ENCODE results near the gene RTP3. TPM values are rescaled to one million over a fixed set of nuclear protein-coding genes. Genes with fewer than 3 reads are reported as not detected.

Gene RTP3
- total and polyA plus RNA-seq, 2 of the 8 experiments (the other 6 are each of a cell fraction or from before 2014, with no cell fraction given), result 0.08 TPM; not detected in 1

- Histone ChIP-seq H3K56ac (replicated peaks; ENCODE audit: insufficient read length, low read depth, low read length) (no peak overlapping the region), H3K14ac (ENCODE audit: insufficient read length) (no peak overlapping the region), H2BK120ac (replicated peaks; ENCODE audit: low read depth, low read length) (no peak overlapping the region), H2BK12ac (ENCODE audit: low read depth, low read length) (peak overlapping the region; percentile 52; the same call in 1 of the 2 replicates), H3K9ac (replicated peaks in 1 of 4; ENCODE audit: extremely low read depth in 1 of 4, low read depth in 3 of 4, low read length in 3 of 4) (no peak overlapping the region; a peak in 1 of 7 replicates), H3K27ac (ENCODE audit: low read depth, low read length) (no peak overlapping the region), H4K8ac (ENCODE audit: extremely low read depth, insufficient read depth, low read length) (no peak overlapping the region), H3K27me3 (replicated peaks in 1 of 4; ENCODE audit: control insufficient read depth in 3 of 4, extremely low read depth in 1 of 4, insufficient read depth in 3 of 4, low read length in 3 of 4) (peaks cover 0 to 4% (median 0%) of the 10 kb centered on the region in 4 experiments; a peak in 1 of 7 replicates), H3K4me3 (ENCODE audit: extremely low read depth in 1 of 4, insufficient read depth in 2 of 4, low read depth in 3 of 4, low read length in 4 of 4) (no peak overlapping the region), H3K9me3 (ENCODE audit: insufficient read depth in 2 of 2, low read depth in 1 of 2, low read length in 1 of 2) (peaks cover 0 to 10% of the 10 kb centered on the region in 2 experiments; a peak in 2 of 4 replicates), H3K79me2 (ENCODE audit: control insufficient read depth in 1 of 2, insufficient read depth in 2 of 2, low read length in 2 of 2) (no peaks in the 10 kb centered on the region), H2BK15ac (ENCODE audit: low read length) (no peak overlapping the region), H3K23me2 (ENCODE audit: low read depth, low read length) (no peaks in the 10 kb centered on the region), H4K20me1 (replicated peaks in 1 of 2; ENCODE audit: control insufficient read depth in 1 of 2, insufficient read depth in 2 of 2, low read length in 2 of 2) (no peaks in the 10 kb centered on the region), H2AK5ac (ENCODE audit: low read depth, low read length) (0 out of 2 replicates have a peak overlapping the region, but pooled peaks have one; percentile 43), H3K4me1 (replicated peaks in 1 of 4; ENCODE audit: control insufficient read depth in 3 of 4, insufficient read depth in 4 of 4, low read length in 3 of 4) (peaks cover 0 to 7% (median 1%) of the 10 kb centered on the region in 4 experiments; a peak in 2 of 7 replicates), H3K4ac (replicated peaks; ENCODE audit: insufficient read length, low read depth, low read length) (no peak overlapping the region), H4K91ac (replicated peaks; ENCODE audit: insufficient read length, low read length) (peak overlapping the region; percentile 8), H2BK20ac (ENCODE audit: low read length) (peak overlapping the region; percentile 38), H2BK5ac (ENCODE audit: low read depth, low read length) (peak overlapping the region; percentile 14; the same call in 1 of the 2 replicates), H3K36me3 (ENCODE audit: control insufficient read depth in 2 of 4, insufficient read depth in 4 of 4, low read length in 3 of 4) (no peaks in the 10 kb centered on the region), H3K79me1 (ENCODE audit: low read depth, low read length) (no peaks in the 10 kb centered on the region), H3K18ac (ENCODE audit: extremely low read depth, low read length) (peak overlapping the region; percentile 1; the same call in 1 of the 2 replicates), H4K5ac (ENCODE audit: insufficient read length, low read depth, low read length) (no peak overlapping the region), H2AFZ (ENCODE audit: low read length) (peak overlapping the region; percentile 15; the same call in 1 of the 2 replicates), H3K23ac (ENCODE audit: insufficient read length) (no peak overlapping the region), H3K4me2 (ENCODE audit: insufficient read depth in 1 of 2, low read depth in 2 of 2, low read length in 2 of 2) (no peak overlapping the region)
- FAIRE-seq (peak; percentile 24), DNase-seq (ENCODE audit: low read depth in 1 of 2, low spot score in 2 of 2) (peak; percentile 36 to 75)
- POLR2A ChIA-PET (ENCODE audit: partially characterized antibody), result interaction anchor here (0.7 to 2.9 kb wide), 8 partner anchors 9 to 89 kb away, joined by 3 to 21 read pairs (median 4); no protein-coding TSS in a partner anchor
- 84% methylated on average over 9 of the region's 9 CpGs; no CpG with 5 or more reads in 1 of the 2 experiments for WGBS, 2 experiments (ENCODE audit: extremely low coverage in 1 of 2, insufficient coverage in 1 of 2, insufficient read length in 1 of 2, insufficient replicate concordance in 2 of 2, low coverage in 1 of 2, low lambda C conversion rate in 2 of 2, missing lambda C conversion rate in 1 of 2)
- CTCF ChIA-PET (ENCODE audit: partially characterized antibody), result interaction anchor here (0.6 to 7.9 kb wide), 42 partner anchors 8 to 383 kb away, joined by 3 to 63 read pairs (median 4); no protein-coding TSS in a partner anchor
- TF ChIP-seq POLR2AphosphoS5 (IDR thresholded peaks at IDR 0.05; ENCODE audit: low read depth, low read length) (no peak), RBBP5 (IDR thresholded peaks at IDR 0.05; ENCODE audit: borderline replicate concordance, low read depth, low read length) (no peak), SP2 (IDR thresholded peaks at IDR 0.05; ENCODE audit: low read length) (no peak), CTCF (IDR thresholded peaks at IDR 0.05; ENCODE audit: control extremely low read depth in 1 of 3, insufficient read depth in 1 of 3, low read depth in 1 of 3, low read length in 3 of 3) (peak; percentile 41 to 68 (median 60)), TBP (IDR thresholded peaks at IDR 0.05; ENCODE audit: low read depth, low read length) (no peak), GABPA (IDR thresholded peaks at IDR 0.05; ENCODE audit: borderline replicate concordance, insufficient read depth, low read length) (no peak), CTBP2 (IDR thresholded peaks at IDR 0.05; ENCODE audit: borderline replicate concordance, insufficient read depth, insufficient read length, low read length) (no peak), CBX5 (IDR thresholded peaks at IDR 0.05; ENCODE audit: low read depth, low read length) (no peak)
Measured at GRCh38 chr3:46496746-46497555, 825 bp upstream of the RTP3 start.
